A673 (cell line): Measurements from ENCODE around the gene FBN1.

Source experiments
- EZH2 ChIP-seq: fragments of 200-600 bp; sonication (generic); IDR thresholded peaks from 2 replicates; pipeline ENCODE4 v1.6.1; 2017; ENCODE audit warnings: borderline replicate concordance, low read depth, mild to moderate bottlenecking, mixed read lengths, antibody characterized with exemption, low read length; ENCODE audit not compliant: poor library complexity, severe bottlenecking
- TF ChIP-seq, protein P1 (sequence below): fragments of 300-800, 200-600 bp; sonication (generic); conservative IDR thresholded peaks from 2 replicates; pipeline ENCODE4 v1.5.1; 2017; ENCODE audit warnings: low read depth, mild to moderate bottlenecking, antibody characterized with exemption, low read length, moderate library complexity, mixed read lengths

DNA sequence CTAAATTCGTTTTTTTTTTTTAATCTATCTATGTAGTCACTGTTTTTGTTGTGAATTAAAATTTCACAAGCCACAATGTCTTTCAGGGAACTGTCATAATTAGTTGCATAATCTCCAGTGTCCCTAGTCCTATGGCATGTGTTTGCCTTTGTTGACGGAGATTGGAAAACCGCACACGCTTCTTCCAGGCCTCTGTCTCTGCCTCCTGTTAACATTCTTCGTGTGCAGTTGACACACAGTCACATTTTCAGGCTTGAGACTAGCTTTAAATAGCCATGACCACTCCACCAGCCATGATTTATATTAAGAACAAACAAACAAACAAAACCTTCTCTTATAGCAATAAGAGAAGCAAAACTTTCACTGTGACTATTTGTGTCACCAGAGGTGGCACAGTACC is 174.4 kb downstream of the FBN1 start:
- no peak for TF ChIP-seq EZH2
- TF ChIP-seq, protein P1, sequence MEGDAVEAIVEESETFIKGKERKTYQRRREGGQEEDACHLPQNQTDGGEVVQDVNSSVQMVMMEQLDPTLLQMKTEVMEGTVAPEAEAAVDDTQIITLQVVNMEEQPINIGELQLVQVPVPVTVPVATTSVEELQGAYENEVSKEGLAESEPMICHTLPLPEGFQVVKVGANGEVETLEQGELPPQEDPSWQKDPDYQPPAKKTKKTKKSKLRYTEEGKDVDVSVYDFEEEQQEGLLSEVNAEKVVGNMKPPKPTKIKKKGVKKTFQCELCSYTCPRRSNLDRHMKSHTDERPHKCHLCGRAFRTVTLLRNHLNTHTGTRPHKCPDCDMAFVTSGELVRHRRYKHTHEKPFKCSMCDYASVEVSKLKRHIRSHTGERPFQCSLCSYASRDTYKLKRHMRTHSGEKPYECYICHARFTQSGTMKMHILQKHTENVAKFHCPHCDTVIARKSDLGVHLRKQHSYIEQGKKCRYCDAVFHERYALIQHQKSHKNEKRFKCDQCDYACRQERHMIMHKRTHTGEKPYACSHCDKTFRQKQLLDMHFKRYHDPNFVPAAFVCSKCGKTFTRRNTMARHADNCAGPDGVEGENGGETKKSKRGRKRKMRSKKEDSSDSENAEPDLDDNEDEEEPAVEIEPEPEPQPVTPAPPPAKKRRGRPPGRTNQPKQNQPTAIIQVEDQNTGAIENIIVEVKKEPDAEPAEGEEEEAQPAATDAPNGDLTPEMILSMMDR, result no peak
